ENCODE data around the gene ADH1B. TPM values are rescaled to one million over a fixed set of nuclear protein-coding genes. Genes with fewer than 3 reads are reported as not detected.
"Not testable (repeated sequence)": the region's sequence is repeated elsewhere in the genome, so short reads cannot be mapped to it uniquely, and the experiment has no call there.

The ADH1B gene
- total RNA-seq, 3 donors from 2014 or later: 631 to 5,080 (median 1,871) TPM

DNA sequence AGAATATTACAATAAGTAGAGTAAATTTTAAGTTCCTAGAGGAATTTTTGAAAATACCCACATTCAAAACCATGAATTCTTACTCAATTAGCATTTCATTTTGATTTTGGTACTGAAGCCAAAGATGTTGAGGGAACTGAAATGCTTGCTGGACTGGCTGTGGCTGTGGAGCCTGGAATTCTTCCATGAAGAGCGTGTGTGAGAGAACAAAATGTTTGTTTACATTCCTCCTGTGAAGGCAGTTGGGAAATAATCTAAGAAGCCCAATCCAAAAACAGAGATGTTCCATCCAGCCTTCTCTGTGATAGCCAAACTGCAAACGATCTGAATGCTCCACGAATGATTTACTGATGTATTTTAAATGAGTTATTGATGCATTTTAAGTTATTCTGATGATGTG lies 3.8 kb upstream of the ADH1B start:
- Histone ChIP-seq H3K36me3 (no peaks in the 10 kb centered on the region), H3K27ac (peak overlapping the region; percentile 63 to 73), H3K4me3 (no peak overlapping the region), H3K4me1 (no peaks in the 10 kb centered on the region), H3K27me3 (no peaks in the 10 kb centered on the region), H3K9me3 (no peaks in the 10 kb centered on the region)
- peak in 1 of 2 donors; percentile 36 for DNase-seq (ENCODE audit: low spot score in 2 of 2)
- TF ChIP-seq POLR2A (IDR thresholded peaks at IDR 0.05) (no peak), POLR2AphosphoS5 (IDR thresholded peaks at IDR 0.05) (peak in 2 of 3 donors; percentile 55 to 82)
- intact Hi-C loops (cut with DNase I; ENCODE audit: low total_unique reads): loop anchor here (5.0 kb wide), 1 partner anchor 482 kb away; no protein-coding TSS in a partner anchor

DNA sequence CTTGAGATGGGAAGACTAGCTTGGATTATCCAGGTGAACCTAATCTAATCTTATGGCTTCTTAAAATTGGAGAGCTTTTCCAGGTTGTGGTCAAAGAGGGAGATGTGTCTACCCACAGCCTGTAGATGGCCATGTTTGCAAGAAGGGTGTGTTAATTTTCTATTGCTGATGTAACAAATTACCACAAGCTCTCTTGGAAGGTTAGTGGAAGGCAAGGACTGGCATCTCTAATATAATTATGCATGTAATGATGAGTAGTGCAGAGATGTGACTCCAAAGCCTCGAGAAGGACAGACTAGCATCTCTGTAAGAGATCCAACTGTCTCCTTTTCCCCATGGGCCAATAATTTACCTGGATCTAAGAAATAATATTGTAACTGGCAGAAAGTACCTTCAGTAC lies 3.2 kb upstream of the ADH1B start:
- H3K9me3 ChIP-seq: no peaks in the 10 kb centered on the region
- no peaks in the 10 kb centered on the region for H3K36me3 ChIP-seq
- no peak overlapping the region for H3K4me3 ChIP-seq
- TF ChIP-seq POLR2A (IDR thresholded peaks at IDR 0.05): no peak
- TF ChIP-seq CTCF (IDR thresholded peaks at IDR 0.05): no peak
- TF ChIP-seq POLR2AphosphoS5 (IDR thresholded peaks at IDR 0.05): no peak
- H3K4me1 ChIP-seq: no peaks in the 10 kb centered on the region
- no peaks in the 10 kb centered on the region for H3K27me3 ChIP-seq
- peak overlapping the region; percentile 63 to 84 for H3K27ac ChIP-seq
- no peak for DNase-seq (ENCODE audit: low spot score in 2 of 2)
- intact Hi-C loops (cut with DNase I; ENCODE audit: low total_unique reads): loop anchor here (5.0 kb wide), 1 partner anchor 483 kb away; no protein-coding TSS in a partner anchor

- Histone ChIP-seq H3K9me3 (no peaks in the 10 kb centered on the region), H3K4me3 (no peak overlapping the region), H3K4me1 (no peaks in the 10 kb centered on the region), H3K27ac (peak overlapping the region; percentile 63 to 84), H3K36me3 (no peaks in the 10 kb centered on the region), H3K27me3 (no peaks in the 10 kb centered on the region)
- intact Hi-C loops (cut with DNase I; ENCODE audit: low total_unique reads): loop anchor here (5.0 kb wide), 1 partner anchor 484 kb away; no protein-coding TSS in a partner anchor
- DNase-seq (ENCODE audit: low spot score in 2 of 2): no peak
- TF ChIP-seq CTCF (IDR thresholded peaks at IDR 0.05): no peak
- no peak for TF ChIP-seq POLR2A (IDR thresholded peaks at IDR 0.05)
- peak in 2 of 3 donors; percentile 72 to 90 for TF ChIP-seq POLR2AphosphoS5 (IDR thresholded peaks at IDR 0.05)
Observed at GRCh38 chr4:99323756-99324155, 2.6 kb upstream of the ADH1B start.

DNA sequence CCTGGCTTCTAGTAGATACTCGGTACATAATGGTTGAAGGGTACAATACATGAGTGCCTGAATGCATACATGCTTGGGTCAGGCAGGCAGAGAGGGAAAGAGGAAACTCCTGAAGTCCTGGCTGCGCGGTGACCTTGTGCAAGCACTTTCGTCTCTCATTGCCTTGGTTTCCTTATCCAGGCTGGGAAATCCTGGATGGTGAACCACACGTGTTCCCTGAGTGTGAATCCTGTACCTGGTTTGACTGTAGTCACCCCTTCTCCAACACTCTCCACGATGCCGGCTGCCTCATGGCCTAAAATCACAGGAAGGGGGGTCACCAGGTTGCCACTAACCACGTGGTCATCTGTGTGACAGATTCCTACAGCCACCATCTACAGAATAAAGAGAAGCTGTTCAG lies 3.4 kb downstream of the ADH1B start:
- peak overlapping the region in 1 of 2 donors; percentile 78 for H3K27ac ChIP-seq
- intact Hi-C loops (cut with DNase I; ENCODE audit: low total_unique reads); H3K9me3 ChIP-seq; H3K36me3 ChIP-seq; H3K27me3 ChIP-seq; DNase-seq (ENCODE audit: low spot score in 2 of 2); H3K4me1 ChIP-seq: not testable (repeated sequence)
- H3K4me3 ChIP-seq: peak overlapping the region in 2 of 3 donors; percentile 40 to 45

DNA sequence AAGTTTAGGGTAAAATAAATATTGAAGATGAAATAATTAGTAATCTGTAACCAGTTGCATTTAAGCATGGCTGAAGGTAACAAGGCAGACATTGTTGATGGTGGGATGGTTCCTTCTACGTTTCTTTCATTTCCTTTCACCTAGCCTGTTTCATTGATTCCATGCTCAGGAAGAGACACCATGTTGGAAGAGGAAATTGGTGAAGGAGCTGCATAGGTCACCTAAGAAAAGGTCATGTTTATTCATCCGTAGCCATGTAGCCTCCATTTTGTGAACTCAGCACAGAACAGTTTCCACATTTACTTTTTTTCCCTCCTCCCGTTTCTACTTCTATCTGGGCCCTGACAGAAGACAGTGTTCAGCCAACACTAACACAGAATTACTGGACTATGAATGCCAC lies 3.8 kb downstream of the ADH1B start:
- H3K4me1 ChIP-seq: no peaks in the 10 kb centered on the region
- DNase-seq (ENCODE audit: low spot score in 2 of 2): no peak
- intact Hi-C loops (cut with DNase I; ENCODE audit: low total_unique reads): no loop called here
- no peaks in the 10 kb centered on the region for H3K36me3 ChIP-seq
- TF ChIP-seq POLR2A (IDR thresholded peaks at IDR 0.05) (no peak), CTCF (IDR thresholded peaks at IDR 0.05) (no peak), POLR2AphosphoS5 (IDR thresholded peaks at IDR 0.05) (no peak)
- H3K9me3 ChIP-seq: no peaks in the 10 kb centered on the region
- H3K4me3 ChIP-seq: peak overlapping the region in 2 of 3 donors; percentile 40 to 45
- no peaks in the 10 kb centered on the region for H3K27me3 ChIP-seq
- H3K27ac ChIP-seq: peak overlapping the region in 1 of 2 donors; percentile 78

DNA sequence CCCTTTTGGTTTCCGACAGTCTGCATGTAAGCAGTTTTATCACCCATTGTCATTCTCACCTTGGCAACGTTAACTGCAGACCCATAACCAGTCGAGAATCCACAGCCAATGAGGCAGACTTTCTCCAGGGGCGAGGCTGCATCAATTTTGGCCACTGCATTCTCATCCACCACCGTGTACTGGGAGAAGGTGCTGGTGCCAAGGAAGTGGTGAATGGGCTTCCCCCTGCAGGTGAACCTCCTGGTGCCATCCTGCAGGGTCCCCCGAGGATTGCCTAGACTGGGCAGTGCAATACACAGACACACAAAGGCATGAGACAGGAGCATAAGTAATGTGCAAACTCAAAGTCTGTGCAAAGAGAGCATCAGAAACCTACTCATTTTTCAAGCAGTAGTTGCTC lies 5.4 kb downstream of the ADH1B start:
- Histone ChIP-seq H3K27ac (peak overlapping the region in 1 of 2 donors; percentile 10), H3K4me3 (peak overlapping the region in 2 of 3 donors; percentile 40 to 45), H3K36me3 (no peaks in the 10 kb centered on the region), H3K9me3 (no peaks in the 10 kb centered on the region), H3K4me1 (no peaks in the 10 kb centered on the region), H3K27me3 (no peaks in the 10 kb centered on the region)
- TF ChIP-seq CTCF (IDR thresholded peaks at IDR 0.05): no peak
- TF ChIP-seq POLR2AphosphoS5 (IDR thresholded peaks at IDR 0.05): peak in 2 of 3 donors; percentile 16 to 21
- TF ChIP-seq POLR2A (IDR thresholded peaks at IDR 0.05): no peak
- intact Hi-C loops (cut with DNase I; ENCODE audit: low total_unique reads): no loop called here
- DNase-seq (ENCODE audit: low spot score in 2 of 2): no peak
